SH-SY5Y (cell line): Measurements from ENCODE around the gene MARCHF2.

Experiments
- GATA2 ChIP-seq: IDR thresholded peaks from 2 replicates; pipeline ENCODE4 v1.6.1; 2011; ENCODE audit warnings: mild to moderate bottlenecking, low read depth, low read length
- GATA3 ChIP-seq: IDR thresholded peaks from 2 replicates; pipeline ENCODE4 v1.6.1; 2011; ENCODE audit warnings: low read depth, mild to moderate bottlenecking, low read length, moderate library complexity

Gene MARCHF2

GRCh38 chr19:8399681-8400188 is 13.4 kb upstream of the MARCHF2 start:
- TF ChIP-seq GATA3 = no peak
- TF ChIP-seq GATA2 = no peak

GRCh38 chr19:8401981-8402411 is 11.1 kb upstream of the MARCHF2 start:
- TF ChIP-seq GATA3 (no peak), GATA2 (no peak)

- no peak for TF ChIP-seq GATA3
- TF ChIP-seq GATA2 = no peak
These were observed 9.8 kb upstream of the MARCHF2 start for GRCh38 chr19:8403098-8403819.

GRCh38 chr19:8403820-8404109 is 9.3 kb upstream of the MARCHF2 start:
- TF ChIP-seq GATA3 (no peak), GATA2 (no peak)

GRCh38 chr19:8404391-8405151 is 8.5 kb upstream of the MARCHF2 start:
- TF ChIP-seq GATA2 (no peak), GATA3 (no peak)

- TF ChIP-seq GATA2 = no peak
- no peak for TF ChIP-seq GATA3
These were observed 507 bp downstream of the MARCHF2 start for GRCh38 chr19:8413629-8413995.

- no peak for TF ChIP-seq GATA3
- no peak for TF ChIP-seq GATA2
These were observed 3.7 kb downstream of the MARCHF2 start for GRCh38 chr19:8416796-8417195.

GRCh38 chr19:8421484-8422461 is 8.7 kb downstream of the MARCHF2 start:
- TF ChIP-seq GATA2 (no peak), GATA3 (no peak)

- no peak for TF ChIP-seq GATA3
- no peak for TF ChIP-seq GATA2
These were observed 10.7 kb downstream of the MARCHF2 start for GRCh38 chr19:8423817-8424223.

GRCh38 chr19:8426283-8426682 is 13.2 kb downstream of the MARCHF2 start:
- TF ChIP-seq GATA3 (no peak), GATA2 (no peak)

- TF ChIP-seq GATA3 (no peak), GATA2 (no peak)
These were observed 15.9 kb downstream of the MARCHF2 start for GRCh38 chr19:8429044-8429443.

- TF ChIP-seq GATA3 (no peak), GATA2 (no peak)
These were observed 16.7 kb downstream of the MARCHF2 start for GRCh38 chr19:8429826-8430225.

GRCh38 chr19:8430650-8431049 is 17.5 kb downstream of the MARCHF2 start:
- TF ChIP-seq GATA3 (no peak), GATA2 (no peak)

- TF ChIP-seq GATA3 (no peak), GATA2 (no peak)
These were observed 25.1 kb downstream of the MARCHF2 start for GRCh38 chr19:8438236-8438635.

- TF ChIP-seq GATA3 (no peak), GATA2 (no peak)
These were observed 28.8 kb downstream of the MARCHF2 start for GRCh38 chr19:8441725-8442544.
